ENCODE measurements around the gene CAVIN1. TPM values are rescaled to one million over a fixed set of nuclear protein-coding genes. Genes with fewer than 3 reads are reported as not detected.

Gene CAVIN1
- total RNA-seq, 1 donor from 2014 or later: 205 TPM

DNA sequence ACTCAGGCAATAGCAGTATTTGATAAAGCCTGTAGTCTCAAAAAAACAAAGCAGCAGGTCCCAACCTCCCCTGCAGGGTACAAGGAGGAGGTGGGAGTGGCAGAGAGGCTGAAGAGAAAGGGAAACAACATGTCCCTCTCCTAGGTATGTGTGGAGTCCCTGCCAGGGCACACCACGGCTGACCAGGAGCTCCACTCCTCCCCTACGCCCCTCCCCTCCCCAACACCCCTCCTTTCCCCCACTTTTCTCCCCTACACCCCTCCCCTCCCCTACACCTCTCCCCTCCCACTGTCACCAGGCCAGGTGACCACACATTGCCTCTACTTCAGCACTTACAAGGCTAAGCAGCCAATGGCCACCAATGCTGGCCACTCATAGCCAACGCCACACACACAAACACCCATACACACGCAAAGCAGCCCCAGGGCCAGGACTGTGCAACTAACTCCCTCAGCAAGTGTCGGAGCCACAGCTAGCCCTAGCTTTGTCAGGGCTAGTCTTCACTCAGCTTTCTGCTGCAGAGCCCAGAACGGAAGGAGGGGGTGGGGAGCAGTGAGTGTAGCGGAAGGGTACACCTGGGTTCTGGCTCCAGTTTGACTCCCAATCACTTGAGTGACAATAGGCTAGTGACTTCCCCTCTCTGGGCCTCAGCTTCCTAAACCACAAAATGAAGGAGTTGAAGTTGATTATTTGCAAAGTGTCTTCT is 8.2 kb downstream of the CAVIN1 start:
- peaks cover 100% of the 10 kb centered on the region for H3K4me1 ChIP-seq
- H3K9me3 ChIP-seq (replicated peaks): no peaks in the 10 kb centered on the region
- H3K36me3 ChIP-seq: no peaks in the 10 kb centered on the region
- intact Hi-C loops (cut with micrococcal nuclease): no loop called here
- TF ChIP-seq, protein P1, sequence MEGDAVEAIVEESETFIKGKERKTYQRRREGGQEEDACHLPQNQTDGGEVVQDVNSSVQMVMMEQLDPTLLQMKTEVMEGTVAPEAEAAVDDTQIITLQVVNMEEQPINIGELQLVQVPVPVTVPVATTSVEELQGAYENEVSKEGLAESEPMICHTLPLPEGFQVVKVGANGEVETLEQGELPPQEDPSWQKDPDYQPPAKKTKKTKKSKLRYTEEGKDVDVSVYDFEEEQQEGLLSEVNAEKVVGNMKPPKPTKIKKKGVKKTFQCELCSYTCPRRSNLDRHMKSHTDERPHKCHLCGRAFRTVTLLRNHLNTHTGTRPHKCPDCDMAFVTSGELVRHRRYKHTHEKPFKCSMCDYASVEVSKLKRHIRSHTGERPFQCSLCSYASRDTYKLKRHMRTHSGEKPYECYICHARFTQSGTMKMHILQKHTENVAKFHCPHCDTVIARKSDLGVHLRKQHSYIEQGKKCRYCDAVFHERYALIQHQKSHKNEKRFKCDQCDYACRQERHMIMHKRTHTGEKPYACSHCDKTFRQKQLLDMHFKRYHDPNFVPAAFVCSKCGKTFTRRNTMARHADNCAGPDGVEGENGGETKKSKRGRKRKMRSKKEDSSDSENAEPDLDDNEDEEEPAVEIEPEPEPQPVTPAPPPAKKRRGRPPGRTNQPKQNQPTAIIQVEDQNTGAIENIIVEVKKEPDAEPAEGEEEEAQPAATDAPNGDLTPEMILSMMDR (IDR thresholded peaks at IDR 0.05; ENCODE audit: borderline replicate concordance): no peak
- H3K4me3 ChIP-seq: peak overlapping the region; percentile 51
- no peak for DNase-seq
- peak overlapping the region; percentile 100 for H3K27ac ChIP-seq (replicated peaks)
- no peaks in the 10 kb centered on the region for H3K27me3 ChIP-seq (ENCODE audit: low read depth)

DNA sequence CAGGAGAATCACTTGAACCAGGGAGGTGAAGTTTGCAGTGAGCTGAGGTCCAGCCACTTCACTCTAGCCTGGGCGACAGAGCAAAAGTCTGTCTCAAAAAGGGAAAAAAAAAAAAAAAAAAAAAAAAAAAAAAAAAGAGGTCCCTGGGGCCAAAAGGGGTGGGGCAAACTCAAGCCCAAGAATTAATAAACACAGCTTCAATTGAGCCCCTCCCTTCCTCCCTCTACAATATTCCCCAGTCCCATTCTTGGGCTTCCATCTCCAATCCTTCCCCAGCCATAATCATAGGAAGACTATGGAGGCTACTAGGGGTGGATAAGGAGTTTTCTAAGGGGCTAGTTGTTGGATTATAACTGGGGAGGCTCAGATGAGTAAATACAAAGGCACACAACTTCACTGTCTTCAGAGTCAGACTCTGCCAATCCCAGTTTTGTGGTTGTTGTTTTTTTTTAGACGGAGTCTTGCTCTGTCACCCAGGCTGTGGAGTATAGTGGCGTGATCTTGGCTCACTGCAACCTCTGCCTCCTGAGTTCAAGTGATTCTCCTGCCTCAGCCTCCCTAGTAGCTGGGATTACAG is 9.5 kb downstream of the CAVIN1 start:
- no peak for DNase-seq
- Histone ChIP-seq H3K27me3 (ENCODE audit: low read depth) (no peaks in the 10 kb centered on the region), H3K4me3 (peak overlapping the region; percentile 51), H3K9me3 (replicated peaks) (no peaks in the 10 kb centered on the region), H3K27ac (replicated peaks) (peak overlapping the region; percentile 100), H3K36me3 (no peaks in the 10 kb centered on the region), H3K4me1 (peaks cover 100% of the 10 kb centered on the region)
- intact Hi-C loops (cut with micrococcal nuclease): no loop called here
- TF ChIP-seq, protein P1 (IDR thresholded peaks at IDR 0.05; ENCODE audit: borderline replicate concordance): no peak

DNA sequence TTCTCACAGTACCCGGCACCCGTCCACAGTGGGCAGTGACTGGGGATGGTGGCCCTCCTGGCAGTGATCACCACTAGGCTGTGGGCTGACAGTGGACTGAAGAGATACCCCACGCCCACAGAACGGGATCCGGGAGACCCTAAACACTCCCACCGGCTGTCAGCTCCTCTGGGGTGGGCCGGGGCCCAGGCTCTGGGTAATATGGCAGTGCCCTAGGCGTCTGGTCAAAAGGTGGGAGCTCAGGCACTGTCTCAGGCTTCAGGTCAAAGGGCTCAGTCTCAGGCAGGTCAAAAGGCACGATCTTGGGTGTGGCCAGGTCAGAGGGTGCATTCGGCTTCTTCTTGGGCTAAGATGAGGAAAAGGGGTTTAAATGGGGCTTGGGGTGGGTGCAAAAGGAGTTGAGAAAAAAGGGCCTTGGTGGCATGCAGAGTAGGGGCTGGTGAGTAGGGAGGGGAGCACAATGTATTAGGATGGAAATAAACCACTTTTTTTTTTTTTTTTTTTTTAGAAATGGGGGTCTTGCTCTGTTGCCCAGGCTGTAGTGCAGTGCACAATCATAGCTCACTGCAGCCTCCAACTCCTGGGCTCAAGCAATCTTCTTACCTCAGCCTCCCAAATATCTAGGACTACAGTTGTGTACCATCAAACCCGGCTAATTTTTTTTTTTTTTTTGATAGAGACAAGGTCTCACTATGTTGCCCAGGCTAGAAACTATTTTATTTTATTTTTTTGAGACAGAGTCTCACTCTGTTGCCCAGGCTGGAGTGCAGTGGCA is 11.0 kb downstream of the CAVIN1 start:
- peaks cover 100% of the 10 kb centered on the region for H3K4me1 ChIP-seq
- TF ChIP-seq, protein P1 (IDR thresholded peaks at IDR 0.05; ENCODE audit: borderline replicate concordance): no peak
- H3K4me3 ChIP-seq: peak overlapping the region; percentile 32

DNA sequence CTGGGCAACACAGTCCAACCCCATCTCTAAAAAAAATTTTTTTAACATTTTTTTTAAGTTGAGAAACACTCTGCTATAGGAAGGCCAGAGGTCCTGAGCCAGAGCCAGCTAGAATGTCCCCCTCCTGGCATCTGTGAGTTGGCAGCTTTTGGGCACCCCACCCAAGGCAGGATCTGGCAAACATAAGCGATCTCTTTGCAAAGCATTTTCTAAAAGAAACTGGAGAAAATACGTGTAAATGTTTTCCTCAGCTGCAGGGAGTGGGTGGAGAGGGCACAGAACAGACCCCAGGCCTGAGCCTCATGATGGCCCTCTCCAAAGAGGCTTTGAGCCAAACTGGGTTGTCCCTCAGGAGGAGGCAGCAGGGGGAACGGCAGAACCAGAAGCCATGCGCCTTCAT is 11.7 kb downstream of the CAVIN1 start:
- intact Hi-C loops (cut with micrococcal nuclease): no loop called here
- no peak for DNase-seq
- no peaks in the 10 kb centered on the region for H3K9me3 ChIP-seq (replicated peaks)
- H3K4me1 ChIP-seq: peaks cover 100% of the 10 kb centered on the region
- no peaks in the 10 kb centered on the region for H3K36me3 ChIP-seq
- peak overlapping the region; percentile 100 for H3K27ac ChIP-seq (replicated peaks)
- TF ChIP-seq, protein P1 (IDR thresholded peaks at IDR 0.05; ENCODE audit: borderline replicate concordance): no peak
- H3K4me3 ChIP-seq: peak overlapping the region; percentile 32
- no peaks in the 10 kb centered on the region for H3K27me3 ChIP-seq (ENCODE audit: low read depth)

More for the DNA sequence above, 11.0 kb downstream of the CAVIN1 start:
- H3K27me3 ChIP-seq (ENCODE audit: low read depth): no peaks in the 10 kb centered on the region
- intact Hi-C loops (cut with micrococcal nuclease): no loop called here
- no peak for DNase-seq
- H3K9me3 ChIP-seq (replicated peaks): no peaks in the 10 kb centered on the region
- no peaks in the 10 kb centered on the region for H3K36me3 ChIP-seq
- H3K27ac ChIP-seq (replicated peaks): peak overlapping the region; percentile 100

DNA sequence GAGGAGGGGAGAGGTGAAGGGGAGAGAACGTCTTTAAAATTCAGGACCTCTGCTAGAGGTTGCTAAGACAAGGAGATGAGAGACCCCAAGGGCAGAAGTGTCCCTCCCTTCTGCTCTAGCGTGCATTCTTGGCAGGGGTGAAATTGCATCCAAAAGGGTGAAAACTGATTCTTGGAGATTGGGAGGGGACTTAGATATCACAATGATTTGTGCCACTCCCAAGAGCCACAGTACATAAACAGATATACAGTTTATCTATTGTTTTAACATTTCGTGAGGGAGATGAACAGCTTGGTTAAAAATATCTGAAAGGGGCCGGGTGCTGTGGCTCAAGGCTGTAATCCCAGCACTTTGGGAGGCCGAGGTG is 12.8 kb downstream of the CAVIN1 start:
- peak overlapping the region; percentile 40 for H3K4me3 ChIP-seq
- DNase-seq: no peak
- intact Hi-C loops (cut with micrococcal nuclease): no loop called here
- H3K9me3 ChIP-seq (replicated peaks): no peaks in the 10 kb centered on the region
- TF ChIP-seq, protein P1 (IDR thresholded peaks at IDR 0.05; ENCODE audit: borderline replicate concordance): no peak
- peaks cover 2% of the 10 kb centered on the region for H3K36me3 ChIP-seq
- peaks cover 100% of the 10 kb centered on the region for H3K4me1 ChIP-seq
- H3K27ac ChIP-seq (replicated peaks): peak overlapping the region; percentile 100
- no peaks in the 10 kb centered on the region for H3K27me3 ChIP-seq (ENCODE audit: low read depth)
